ENCODE data around the gene MRPS34.

GRCh38 chr16:1791943-1792812 is 19.2 kb upstream of the MRPS34 start:
- TF ChIP-seq POLR2AphosphoS5 (IDR thresholded peaks at IDR 0.05; ENCODE audit: low read depth, low read length): no peak
- TF ChIP-seq POLR2A (IDR thresholded peaks at IDR 0.05; ENCODE audit: low read depth, low read length): no peak

All from GM12891 (cell line).